ENCODE data around the gene MBNL1.

DNA sequence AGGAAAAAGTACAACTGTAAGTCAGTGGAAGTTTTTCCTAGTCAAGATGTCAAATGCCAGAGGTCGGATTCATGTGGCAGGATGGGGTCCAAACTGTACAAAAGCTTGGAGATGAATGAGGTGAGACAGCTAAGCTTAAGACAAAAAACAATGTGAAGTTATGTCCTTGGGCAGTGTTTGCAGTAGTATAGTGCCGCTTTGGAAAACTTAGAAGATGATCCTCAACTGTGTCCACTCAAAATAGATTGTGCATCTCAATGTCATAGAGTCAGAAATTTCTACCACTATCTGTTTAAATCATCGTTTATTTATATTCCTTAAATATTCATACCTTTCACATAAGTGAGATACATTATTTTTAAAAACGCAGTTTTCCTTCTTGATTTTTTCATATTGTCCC is 77.3 kb downstream of the MBNL1 start:
- TF ChIP-seq, protein P1, sequence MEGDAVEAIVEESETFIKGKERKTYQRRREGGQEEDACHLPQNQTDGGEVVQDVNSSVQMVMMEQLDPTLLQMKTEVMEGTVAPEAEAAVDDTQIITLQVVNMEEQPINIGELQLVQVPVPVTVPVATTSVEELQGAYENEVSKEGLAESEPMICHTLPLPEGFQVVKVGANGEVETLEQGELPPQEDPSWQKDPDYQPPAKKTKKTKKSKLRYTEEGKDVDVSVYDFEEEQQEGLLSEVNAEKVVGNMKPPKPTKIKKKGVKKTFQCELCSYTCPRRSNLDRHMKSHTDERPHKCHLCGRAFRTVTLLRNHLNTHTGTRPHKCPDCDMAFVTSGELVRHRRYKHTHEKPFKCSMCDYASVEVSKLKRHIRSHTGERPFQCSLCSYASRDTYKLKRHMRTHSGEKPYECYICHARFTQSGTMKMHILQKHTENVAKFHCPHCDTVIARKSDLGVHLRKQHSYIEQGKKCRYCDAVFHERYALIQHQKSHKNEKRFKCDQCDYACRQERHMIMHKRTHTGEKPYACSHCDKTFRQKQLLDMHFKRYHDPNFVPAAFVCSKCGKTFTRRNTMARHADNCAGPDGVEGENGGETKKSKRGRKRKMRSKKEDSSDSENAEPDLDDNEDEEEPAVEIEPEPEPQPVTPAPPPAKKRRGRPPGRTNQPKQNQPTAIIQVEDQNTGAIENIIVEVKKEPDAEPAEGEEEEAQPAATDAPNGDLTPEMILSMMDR (IDR thresholded peaks at IDR 0.05), result no peak
- TF ChIP-seq POLR2A (IDR thresholded peaks at IDR 0.05), result no peak

Measured in tibial nerve (tissue), 3 donors.